ENCODE measurements around the gene GATD1. TPM values are rescaled to one million over a fixed set of nuclear protein-coding genes. Genes with fewer than 3 reads are reported as not detected.

Gene GATD1
- total and polyA plus RNA-seq, 2 donors, result 13.0 to 31.2 TPM

GRCh38 chr11:813456-814096 lies 36.3 kb upstream of the GATD1 start:
- peaks cover 15 to 21% of the 10 kb centered on the region in 2 donors for H3K4me1 ChIP-seq (ENCODE audit: control insufficient read depth in 2 of 2, insufficient read depth in 2 of 2, low read length in 2 of 2)
- no peak overlapping the region for H3K27ac ChIP-seq (ENCODE audit: low read depth in 1 of 2, low read length in 1 of 2)
- WGBS, result 93% methylated on average over 9 of the region's 9 CpGs
- H3K36me3 ChIP-seq (ENCODE audit: control insufficient read depth in 2 of 2, insufficient read depth in 2 of 2, low read length in 1 of 2), result peaks cover 34 to 35% of the 10 kb centered on the region in 2 donors
- DNase-seq (ENCODE audit: low read depth in 6 of 9, low spot score in 9 of 9), result no peak
- H3K4me3 ChIP-seq (ENCODE audit: low read length in 2 of 2), result no peak overlapping the region
- no peaks in the 10 kb centered on the region for H3K27me3 ChIP-seq (ENCODE audit: control insufficient read depth in 2 of 2, insufficient read depth in 1 of 2, low read length in 1 of 2)
- H3K9me3 ChIP-seq (ENCODE audit: control insufficient read depth in 2 of 2, insufficient read depth in 1 of 2, low read length in 1 of 2), result no peaks in the 10 kb centered on the region

DNA sequence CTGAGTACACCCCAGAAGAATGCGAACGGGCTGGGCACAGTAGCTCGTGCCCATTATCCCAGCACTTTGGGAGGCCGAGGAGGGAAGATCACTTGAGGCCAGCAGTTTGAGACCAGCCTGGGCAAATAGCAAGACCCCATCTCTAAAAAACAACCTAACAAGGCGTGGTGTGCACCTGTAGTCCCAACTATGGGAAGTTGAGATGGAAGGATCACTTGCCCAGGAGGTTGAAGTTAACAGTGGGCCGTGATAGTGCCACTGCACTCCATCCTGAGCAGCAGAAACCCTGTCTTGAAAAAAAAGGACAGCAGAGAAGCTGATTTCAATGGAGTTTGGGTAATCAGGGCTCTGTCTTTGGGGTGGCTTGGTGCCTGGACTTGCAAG lies 35.8 kb upstream of the GATD1 start:
- Histone ChIP-seq H3K4me3 (ENCODE audit: low read length in 2 of 2) (no peak overlapping the region), H3K27ac (ENCODE audit: low read depth in 1 of 2, low read length in 1 of 2) (no peak overlapping the region), H3K27me3 (ENCODE audit: control insufficient read depth in 2 of 2, insufficient read depth in 1 of 2, low read length in 1 of 2) (no peaks in the 10 kb centered on the region), H3K4me1 (ENCODE audit: control insufficient read depth in 2 of 2, insufficient read depth in 2 of 2, low read length in 2 of 2) (peaks cover 17 to 24% of the 10 kb centered on the region in 2 donors), H3K9me3 (ENCODE audit: control insufficient read depth in 2 of 2, insufficient read depth in 1 of 2, low read length in 1 of 2) (no peaks in the 10 kb centered on the region), H3K36me3 (ENCODE audit: control insufficient read depth in 2 of 2, insufficient read depth in 2 of 2, low read length in 1 of 2) (peaks cover 34 to 35% of the 10 kb centered on the region in 2 donors)
- no peak for DNase-seq (ENCODE audit: low read depth in 6 of 9, low spot score in 9 of 9)
- 95% methylated on average over 6 of the region's 6 CpGs for WGBS

GRCh38 chr11:812390-812789 lies 35.1 kb upstream of the GATD1 start:
- Histone ChIP-seq H3K4me1 (ENCODE audit: control insufficient read depth in 2 of 2, insufficient read depth in 2 of 2, low read length in 2 of 2) (peaks cover 17 to 24% of the 10 kb centered on the region in 2 donors), H3K27me3 (ENCODE audit: control insufficient read depth in 2 of 2, insufficient read depth in 1 of 2, low read length in 1 of 2) (no peaks in the 10 kb centered on the region), H3K36me3 (ENCODE audit: control insufficient read depth in 2 of 2, insufficient read depth in 2 of 2, low read length in 1 of 2) (peaks cover 34 to 35% of the 10 kb centered on the region in 2 donors), H3K27ac (ENCODE audit: low read depth in 1 of 2, low read length in 1 of 2) (no peak overlapping the region), H3K4me3 (ENCODE audit: low read length in 2 of 2) (no peak overlapping the region), H3K9me3 (ENCODE audit: control insufficient read depth in 2 of 2, insufficient read depth in 1 of 2, low read length in 1 of 2) (no peaks in the 10 kb centered on the region)
- no peak for DNase-seq (ENCODE audit: low read depth in 6 of 9, low spot score in 9 of 9)
- over 99% methylated on average over 3 of the region's 3 CpGs for WGBS

DNA sequence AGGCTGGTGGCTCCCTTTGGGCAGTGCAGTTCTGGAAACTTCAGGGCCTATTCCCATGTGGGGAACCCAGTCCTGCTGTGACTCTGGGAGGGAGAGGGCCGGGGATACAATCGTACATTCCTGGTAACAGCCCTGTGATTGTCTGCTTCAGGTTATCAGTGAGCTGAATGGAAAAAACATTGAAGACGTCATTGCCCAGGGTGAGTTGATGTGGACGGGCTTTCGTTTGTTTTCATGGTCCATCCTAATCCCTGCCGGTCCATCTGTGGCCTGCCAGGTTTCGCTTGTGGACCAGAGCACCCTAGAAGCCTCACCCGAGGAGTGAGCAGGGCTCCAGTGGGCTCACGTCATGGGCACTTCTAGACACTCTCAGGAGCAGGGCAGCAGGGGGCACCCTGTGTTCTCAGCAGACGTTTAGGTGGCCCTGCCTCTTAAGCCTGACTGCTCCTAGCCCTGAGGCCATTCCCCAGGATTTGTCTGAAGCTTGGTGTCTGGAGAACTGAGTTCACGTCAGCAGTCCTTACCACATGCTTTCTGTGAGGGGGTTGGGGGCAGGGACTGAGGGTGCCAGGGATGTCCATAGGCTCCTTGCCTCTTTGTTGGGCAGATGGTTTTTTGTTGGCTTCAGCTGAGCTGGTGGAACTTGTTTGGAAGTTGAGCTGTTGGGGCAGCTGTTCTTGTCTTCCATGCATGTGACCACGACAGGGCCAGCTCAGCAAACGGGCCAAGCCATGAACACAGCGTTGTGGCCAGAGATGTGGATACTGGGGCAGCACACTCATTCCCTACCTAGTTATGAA lies 34.4 kb upstream of the GATD1 start:
- WGBS, result 88% methylated on average over 14 of the region's 14 CpGs
- no peak for DNase-seq (ENCODE audit: low read depth in 6 of 9, low spot score in 9 of 9)
- peaks cover 34 to 35% of the 10 kb centered on the region in 2 donors for H3K36me3 ChIP-seq (ENCODE audit: control insufficient read depth in 2 of 2, insufficient read depth in 2 of 2, low read length in 1 of 2)
- H3K27ac ChIP-seq (ENCODE audit: low read depth in 1 of 2, low read length in 1 of 2), result no peak overlapping the region
- peaks cover 17 to 24% of the 10 kb centered on the region in 2 donors for H3K4me1 ChIP-seq (ENCODE audit: control insufficient read depth in 2 of 2, insufficient read depth in 2 of 2, low read length in 2 of 2)
- H3K27me3 ChIP-seq (ENCODE audit: control insufficient read depth in 2 of 2, insufficient read depth in 1 of 2, low read length in 1 of 2), result no peaks in the 10 kb centered on the region
- H3K9me3 ChIP-seq (ENCODE audit: control insufficient read depth in 2 of 2, insufficient read depth in 1 of 2, low read length in 1 of 2), result no peaks in the 10 kb centered on the region
- no peak overlapping the region for H3K4me3 ChIP-seq (ENCODE audit: low read length in 2 of 2)

- Histone ChIP-seq H3K4me1 (ENCODE audit: control insufficient read depth in 2 of 2, insufficient read depth in 2 of 2, low read length in 2 of 2) (peaks cover 21 to 28% of the 10 kb centered on the region in 2 donors), H3K27me3 (ENCODE audit: control insufficient read depth in 2 of 2, insufficient read depth in 1 of 2, low read length in 1 of 2) (no peaks in the 10 kb centered on the region), H3K36me3 (ENCODE audit: control insufficient read depth in 2 of 2, insufficient read depth in 2 of 2, low read length in 1 of 2) (peaks cover 30 to 33% of the 10 kb centered on the region in 2 donors), H3K27ac (ENCODE audit: low read depth in 1 of 2, low read length in 1 of 2) (peak overlapping the region; percentile 43 to 85), H3K4me3 (ENCODE audit: low read length in 2 of 2) (peak overlapping the region; percentile 70 to 83), H3K9me3 (ENCODE audit: control insufficient read depth in 2 of 2, insufficient read depth in 1 of 2, low read length in 1 of 2) (peaks cover 0 to 5% of the 10 kb centered on the region in 2 donors)
- no peak for DNase-seq (ENCODE audit: low read depth in 6 of 9, low spot score in 9 of 9)
- WGBS, result under 1% methylated on average over 55 of the region's 55 CpGs
Measured at GRCh38 chr11:810040-810567, 32.8 kb upstream of the GATD1 start.

GRCh38 chr11:809287-810039 lies 32.2 kb upstream of the GATD1 start, which contains the start of gene RPLP2:
Gene RPLP2 (plus strand): TSS chr11:809967. CDS start chr11:810235, 268 bp downstream.
- Histone ChIP-seq H3K36me3 (ENCODE audit: control insufficient read depth in 2 of 2, insufficient read depth in 2 of 2, low read length in 1 of 2) (peaks cover 26 to 33% of the 10 kb centered on the region in 2 donors), H3K27me3 (ENCODE audit: control insufficient read depth in 2 of 2, insufficient read depth in 1 of 2, low read length in 1 of 2) (no peaks in the 10 kb centered on the region), H3K27ac (ENCODE audit: low read depth in 1 of 2, low read length in 1 of 2) (peak within 1 kb of the TSS; percentile 90 to 96), H3K4me3 (ENCODE audit: low read length in 2 of 2) (peak within 1 kb of the TSS; percentile 70 to 83), H3K4me1 (ENCODE audit: control insufficient read depth in 2 of 2, insufficient read depth in 2 of 2, low read length in 2 of 2) (peaks cover 25 to 32% of the 10 kb centered on the region in 2 donors), H3K9me3 (ENCODE audit: control insufficient read depth in 2 of 2, insufficient read depth in 1 of 2, low read length in 1 of 2) (peaks cover 0 to 5% of the 10 kb centered on the region in 2 donors)
- WGBS, result under 1% methylated on average over 81 of the region's 81 CpGs
- peak; percentile 93 to 99 (median 98) for DNase-seq (ENCODE audit: low read depth in 6 of 9, low spot score in 9 of 9)

DNA sequence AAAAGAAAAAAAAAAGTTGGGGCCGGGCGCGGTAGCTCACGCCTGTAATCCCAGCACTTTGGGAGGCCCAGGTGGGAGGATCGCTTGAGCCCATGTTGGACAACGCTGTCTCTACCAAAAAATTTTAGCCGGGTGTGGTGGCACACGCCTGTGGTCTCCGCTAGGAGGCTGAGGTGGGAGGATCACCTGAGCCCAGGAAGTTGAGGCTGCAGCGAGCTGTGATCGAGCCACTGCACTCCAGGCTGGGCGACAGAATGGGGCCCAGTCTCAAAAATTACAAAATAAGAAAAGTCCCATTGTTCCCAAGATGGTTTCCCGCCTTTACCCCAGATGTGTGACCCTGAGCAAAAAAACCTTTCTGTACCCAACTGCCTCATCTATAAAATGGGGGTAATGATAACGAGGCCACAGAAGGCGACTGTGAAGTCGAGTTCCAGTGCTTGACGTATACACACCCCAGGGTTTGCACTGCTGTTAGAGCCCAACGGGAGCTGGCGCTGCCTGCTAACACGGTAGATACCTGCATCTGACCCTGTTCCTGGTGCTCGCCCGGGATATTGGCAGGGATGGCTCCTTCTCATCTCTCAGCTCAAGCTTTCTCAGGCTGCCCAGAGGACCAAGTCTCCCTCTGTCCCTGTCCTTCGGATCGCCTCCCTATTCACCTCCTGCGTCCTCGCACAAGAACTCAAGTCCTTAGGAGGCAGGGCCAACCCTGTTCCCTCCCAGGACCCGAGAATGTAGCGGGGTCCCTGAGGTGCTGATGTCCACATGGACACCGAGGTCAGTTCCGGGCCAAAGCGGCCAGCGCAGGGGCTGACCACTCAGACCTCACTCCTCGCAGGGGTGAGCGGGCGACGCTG lies 31.4 kb upstream of the GATD1 start:
- WGBS, result 38% methylated on average over 36 of the region's 36 CpGs
- peaks cover 33 to 40% of the 10 kb centered on the region in 2 donors for H3K4me1 ChIP-seq (ENCODE audit: control insufficient read depth in 2 of 2, insufficient read depth in 2 of 2, low read length in 2 of 2)
- H3K27ac ChIP-seq (ENCODE audit: low read depth in 1 of 2, low read length in 1 of 2), result peak overlapping the region; percentile 90 to 96
- peaks cover 25 to 30% of the 10 kb centered on the region in 2 donors for H3K36me3 ChIP-seq (ENCODE audit: control insufficient read depth in 2 of 2, insufficient read depth in 2 of 2, low read length in 1 of 2)
- peak overlapping the region; percentile 70 to 83 for H3K4me3 ChIP-seq (ENCODE audit: low read length in 2 of 2)
- H3K27me3 ChIP-seq (ENCODE audit: control insufficient read depth in 2 of 2, insufficient read depth in 1 of 2, low read length in 1 of 2), result no peaks in the 10 kb centered on the region
- DNase-seq (ENCODE audit: low read depth in 6 of 9, low spot score in 9 of 9), result no peak
- H3K9me3 ChIP-seq (ENCODE audit: control insufficient read depth in 2 of 2, insufficient read depth in 1 of 2, low read length in 1 of 2), result peaks cover 0 to 5% of the 10 kb centered on the region in 2 donors

- DNase-seq (ENCODE audit: low read depth in 6 of 9, low spot score in 9 of 9), result no peak
- Histone ChIP-seq H3K4me3 (ENCODE audit: low read length in 2 of 2) (peak overlapping the region; percentile 70 to 73), H3K4me1 (ENCODE audit: control insufficient read depth in 2 of 2, insufficient read depth in 2 of 2, low read length in 2 of 2) (peaks cover 26 to 35% of the 10 kb centered on the region in 2 donors), H3K27ac (ENCODE audit: low read depth in 1 of 2, low read length in 1 of 2) (peak overlapping the region; percentile 78 to 95), H3K36me3 (ENCODE audit: control insufficient read depth in 2 of 2, insufficient read depth in 2 of 2, low read length in 1 of 2) (peaks cover 32 to 35% of the 10 kb centered on the region in 2 donors), H3K27me3 (ENCODE audit: control insufficient read depth in 2 of 2, insufficient read depth in 1 of 2, low read length in 1 of 2) (no peaks in the 10 kb centered on the region), H3K9me3 (ENCODE audit: control insufficient read depth in 2 of 2, insufficient read depth in 1 of 2, low read length in 1 of 2) (peaks cover 0 to 5% of the 10 kb centered on the region in 2 donors)
- 3% methylated on average over 18 of the region's 18 CpGs for WGBS
Measured at GRCh38 chr11:804599-804964, 27.3 kb upstream of the GATD1 start.
